Panc1 (cell line): ENCODE results near the gene FBXO4. TPM values are rescaled to one million over a fixed set of nuclear protein-coding genes. Genes with fewer than 3 reads are reported as not detected.

ENCODE experiments used
- ATAC-seq: fragments of 200-7000 bp; cut with Tn5 transposase; 2 replicates; pipeline ENCODE4 v1.9.1; 2020; ENCODE audit warnings: mild to moderate bottlenecking, moderate library complexity
- BruUV-seq: library from RNA; stranded (reverse); fragments of 400-500 nt; replicated peaks from 2 replicates; lab custom pipeline; 2021; lab: Mats Ljungman, UMichigan
- CTCF ChIA-PET: fragments of 300-600 bp; sonication (Branson Sonifier 250); formaldehyde crosslinking; loops from one replicate; lab custom pipeline; 2022; ENCODE audit warnings: antibody characterized with exemption; lab: Charles Lee
- POLR2A ChIA-PET: fragments of 300-600 bp; sonication (Branson Sonifier 250); formaldehyde crosslinking; loops from one replicate; lab custom pipeline; 2022; ENCODE audit warnings: antibody characterized with exemption; lab: Charles Lee
- DNase-seq: peaks from one replicate; pipeline ENCODE4 v3.0.0-alpha.2; 2010; ENCODE audit warnings: low read depth, low spot score
- H3K27ac ChIP-seq: 2 replicates; pipeline ENCODE4 v1.5.1; 2011; ENCODE audit warnings: mild to moderate bottlenecking, low read length, inconsistent platforms
- H3K27me3 ChIP-seq: fragments of 200-500 bp; sonication (Bioruptor generic); 2 replicates; pipeline ENCODE4 v1.6.0; 2014; ENCODE audit warnings: low read length, inconsistent platforms; ENCODE audit not compliant: control insufficient read depth, insufficient read depth
- H3K36me3 ChIP-seq: fragments of 200-500 bp; sonication (Bioruptor generic); 2 replicates; pipeline ENCODE4 v1.5.1; 2014; ENCODE audit warnings: inconsistent platforms, mild to moderate bottlenecking, low read length, moderate library complexity; ENCODE audit not compliant: control insufficient read depth, insufficient read depth
- H3K4me1 ChIP-seq: 2 replicates; pipeline ENCODE4 v1.5.1; 2011; ENCODE audit warnings: inconsistent platforms, mild to moderate bottlenecking, low read length, moderate library complexity; ENCODE audit not compliant: control insufficient read depth, insufficient read depth
- H3K4me3 ChIP-seq, 2 experiments: 2 replicates each; pipeline ENCODE4 v1.5.1; 2011 to 2012; ENCODE audit warnings: low read depth in 2 of 2, low read length in 2 of 2, mild to moderate bottlenecking in 2 of 2, inconsistent platforms in 1 of 2, moderate library complexity in 1 of 2
- H3K9me3 ChIP-seq: fragments of 200-500 bp; sonication (Bioruptor generic); 2 replicates; pipeline ENCODE4 v1.5.1; 2014; ENCODE audit warnings: low read depth, mild to moderate bottlenecking, inconsistent platforms, low read length, moderate library complexity; ENCODE audit not compliant: control insufficient read depth, insufficient read depth
- POLR2AphosphoS5 ChIP-seq: IDR thresholded peaks from 2 replicates; pipeline ENCODE4 v1.6.1; 2012; ENCODE audit warnings: mild to moderate bottlenecking, low read depth, low read length, moderate library complexity
- SIN3A ChIP-seq: IDR thresholded peaks from 2 replicates; pipeline ENCODE4 v1.6.1; 2012; ENCODE audit warnings: low read depth, mild to moderate bottlenecking, low read length, moderate library complexity, borderline replicate concordance; ENCODE audit not compliant: insufficient read depth
- TCF7L2 ChIP-seq: IDR thresholded peaks from 2 replicates; pipeline ENCODE4 v1.6.1; 2011; ENCODE audit warnings: mild to moderate bottlenecking, low read depth, low read length, inconsistent platforms
- in situ Hi-C: cut with HindIII; loops from 2 replicates; pipeline ENCODE4 v1.10.0; 2016; ENCODE audit warnings: low sequenced_read_pairs, low pct_unique_long_range_greater_than_20kb
- intact Hi-C: fragments of 100-400 bp; cut with micrococcal nuclease; formaldehyde crosslinking; loops from one replicate; pipeline ENCODE4 v1.10.0; 2022; ENCODE audit not compliant: unreplicated experiment
- total RNA-seq: library from RNA; stranded (reverse); gene quantifications from one replicate; pipeline ENCODE4 v1.2.1, GENCODE V29; 2021; ENCODE audit not compliant: unreplicated experiment
- TF ChIP-seq, protein P1 (sequence below): fragments of 450-650 bp; IDR thresholded peaks from 2 replicates; pipeline ENCODE4 v1.5.1; 2017; ENCODE audit warnings: mild to moderate bottlenecking
- TF ChIP-seq, protein P2 (sequence below), 2 experiments: IDR thresholded peaks; 2 replicates each; pipeline ENCODE4 v1.6.1; 2011 to 2012; ENCODE audit warnings: low read depth in 2 of 2, control low read depth in 1 of 2, low read length in 1 of 2, mild to moderate bottlenecking in 1 of 2, moderate library complexity in 1 of 2; ENCODE audit not compliant: insufficient read depth in 1 of 2

The FBXO4 gene
- total RNA-seq, 1 experiment from 2014 or later = 5.7 TPM

DNA sequence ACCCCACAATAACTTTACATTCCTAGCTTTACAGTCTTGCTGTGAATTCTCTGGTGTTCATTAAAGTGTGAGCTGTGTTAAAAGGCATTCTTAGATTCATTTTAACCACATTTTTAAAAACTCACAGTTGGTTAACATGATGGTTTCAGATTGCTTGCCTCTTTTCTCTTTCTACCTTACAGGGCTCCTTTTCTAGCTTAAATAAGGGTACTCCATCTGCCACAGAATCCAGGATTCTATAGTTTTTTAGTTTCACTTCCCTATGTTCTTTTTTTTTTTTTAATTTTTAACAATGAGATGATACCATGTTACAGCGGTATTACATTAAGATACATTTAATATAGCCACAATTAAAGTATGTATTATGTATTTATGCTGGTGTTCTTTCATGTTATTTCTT is 3.9 kb upstream of the FBXO4 start:
- intact Hi-C loops = no loop called here
- ATAC-seq (no peak), DNase-seq (no peak)
- TF ChIP-seq SIN3A (no peak), TCF7L2 (no peak), POLR2AphosphoS5 (no peak)
- TF ChIP-seq, protein P1, sequence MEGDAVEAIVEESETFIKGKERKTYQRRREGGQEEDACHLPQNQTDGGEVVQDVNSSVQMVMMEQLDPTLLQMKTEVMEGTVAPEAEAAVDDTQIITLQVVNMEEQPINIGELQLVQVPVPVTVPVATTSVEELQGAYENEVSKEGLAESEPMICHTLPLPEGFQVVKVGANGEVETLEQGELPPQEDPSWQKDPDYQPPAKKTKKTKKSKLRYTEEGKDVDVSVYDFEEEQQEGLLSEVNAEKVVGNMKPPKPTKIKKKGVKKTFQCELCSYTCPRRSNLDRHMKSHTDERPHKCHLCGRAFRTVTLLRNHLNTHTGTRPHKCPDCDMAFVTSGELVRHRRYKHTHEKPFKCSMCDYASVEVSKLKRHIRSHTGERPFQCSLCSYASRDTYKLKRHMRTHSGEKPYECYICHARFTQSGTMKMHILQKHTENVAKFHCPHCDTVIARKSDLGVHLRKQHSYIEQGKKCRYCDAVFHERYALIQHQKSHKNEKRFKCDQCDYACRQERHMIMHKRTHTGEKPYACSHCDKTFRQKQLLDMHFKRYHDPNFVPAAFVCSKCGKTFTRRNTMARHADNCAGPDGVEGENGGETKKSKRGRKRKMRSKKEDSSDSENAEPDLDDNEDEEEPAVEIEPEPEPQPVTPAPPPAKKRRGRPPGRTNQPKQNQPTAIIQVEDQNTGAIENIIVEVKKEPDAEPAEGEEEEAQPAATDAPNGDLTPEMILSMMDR = no peak
- TF ChIP-seq, protein P2, sequence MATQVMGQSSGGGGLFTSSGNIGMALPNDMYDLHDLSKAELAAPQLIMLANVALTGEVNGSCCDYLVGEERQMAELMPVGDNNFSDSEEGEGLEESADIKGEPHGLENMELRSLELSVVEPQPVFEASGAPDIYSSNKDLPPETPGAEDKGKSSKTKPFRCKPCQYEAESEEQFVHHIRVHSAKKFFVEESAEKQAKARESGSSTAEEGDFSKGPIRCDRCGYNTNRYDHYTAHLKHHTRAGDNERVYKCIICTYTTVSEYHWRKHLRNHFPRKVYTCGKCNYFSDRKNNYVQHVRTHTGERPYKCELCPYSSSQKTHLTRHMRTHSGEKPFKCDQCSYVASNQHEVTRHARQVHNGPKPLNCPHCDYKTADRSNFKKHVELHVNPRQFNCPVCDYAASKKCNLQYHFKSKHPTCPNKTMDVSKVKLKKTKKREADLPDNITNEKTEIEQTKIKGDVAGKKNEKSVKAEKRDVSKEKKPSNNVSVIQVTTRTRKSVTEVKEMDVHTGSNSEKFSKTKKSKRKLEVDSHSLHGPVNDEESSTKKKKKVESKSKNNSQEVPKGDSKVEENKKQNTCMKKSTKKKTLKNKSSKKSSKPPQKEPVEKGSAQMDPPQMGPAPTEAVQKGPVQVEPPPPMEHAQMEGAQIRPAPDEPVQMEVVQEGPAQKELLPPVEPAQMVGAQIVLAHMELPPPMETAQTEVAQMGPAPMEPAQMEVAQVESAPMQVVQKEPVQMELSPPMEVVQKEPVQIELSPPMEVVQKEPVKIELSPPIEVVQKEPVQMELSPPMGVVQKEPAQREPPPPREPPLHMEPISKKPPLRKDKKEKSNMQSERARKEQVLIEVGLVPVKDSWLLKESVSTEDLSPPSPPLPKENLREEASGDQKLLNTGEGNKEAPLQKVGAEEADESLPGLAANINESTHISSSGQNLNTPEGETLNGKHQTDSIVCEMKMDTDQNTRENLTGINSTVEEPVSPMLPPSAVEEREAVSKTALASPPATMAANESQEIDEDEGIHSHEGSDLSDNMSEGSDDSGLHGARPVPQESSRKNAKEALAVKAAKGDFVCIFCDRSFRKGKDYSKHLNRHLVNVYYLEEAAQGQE (IDR thresholded peaks at IDR 0.05; ENCODE audit: insufficient read depth in 1 of 2, low read depth in 2 of 2, low read length in 1 of 2) = no peak
- H3K4me3 ChIP-seq = no peak overlapping the region
- ChIA-PET CTCF (no interaction called here), POLR2A (no interaction called here)
- H3K9me3 ChIP-seq = no peaks in the 10 kb centered on the region
- in situ Hi-C loops = no loop called here
- no peak overlapping the region for H3K27ac ChIP-seq
- peaks cover 5% of the 10 kb centered on the region; the same call in 1 of the 2 replicates for H3K4me1 ChIP-seq
- H3K36me3 ChIP-seq = peaks cover 17% of the 10 kb centered on the region
- BruUV-seq = no TSS peak
- H3K27me3 ChIP-seq = no peaks in the 10 kb centered on the region

DNA sequence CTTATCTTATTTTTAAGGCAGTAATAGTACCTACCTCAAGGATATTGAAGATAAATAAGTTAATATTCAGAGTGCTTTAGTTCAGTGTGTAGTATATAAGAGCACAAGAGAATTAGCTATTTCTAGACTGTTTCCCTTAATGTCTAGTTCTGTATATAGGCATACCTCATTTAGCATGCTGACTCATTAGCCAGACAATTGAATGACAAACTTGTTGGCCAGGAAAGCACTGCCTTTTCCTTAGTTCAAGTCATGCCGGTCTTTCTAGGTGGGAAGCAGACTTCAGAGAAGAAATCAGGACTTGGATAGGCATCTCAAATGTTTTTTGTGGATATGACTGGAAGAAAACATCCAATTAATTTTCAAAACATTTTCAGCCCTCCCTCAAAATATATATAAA is 3.2 kb upstream of the FBXO4 start:
- Histone ChIP-seq H3K4me3 (no peak overlapping the region), H3K27me3 (no peaks in the 10 kb centered on the region), H3K36me3 (peaks cover 11% of the 10 kb centered on the region), H3K27ac (no peak overlapping the region), H3K4me1 (peaks cover 5% of the 10 kb centered on the region; the same call in 1 of the 2 replicates), H3K9me3 (no peaks in the 10 kb centered on the region)
- ChIA-PET CTCF (no interaction called here), POLR2A (no interaction called here)
- in situ Hi-C loops = no loop called here
- TF ChIP-seq POLR2AphosphoS5 (no peak), SIN3A (no peak), TCF7L2 (no peak)
- TF ChIP-seq, protein P2 (IDR thresholded peaks at IDR 0.05; ENCODE audit: insufficient read depth in 1 of 2, low read depth in 2 of 2, low read length in 1 of 2) = no peak
- TF ChIP-seq, protein P1 = no peak
- ATAC-seq (no peak), DNase-seq (no peak)
- BruUV-seq = no TSS peak
- intact Hi-C loops = no loop called here
